Central memory CD8-positive, alpha-beta T cell (primary cell): ENCODE measurements around the gene LPP.

Experiments
- ATAC-seq: fragments of 150-1000 bp; cut with Tn5 transposase; replicated peaks from 2 replicates; pipeline ENCODE4 v1.10.0; 2022; ENCODE audit warnings: mild to moderate bottlenecking, moderate FRiP score, moderate number of reproducible peaks; ENCODE audit not compliant: poor library complexity, severe bottlenecking; ENCODE audit errors: extremely low read depth
- DNase-seq, 2 donors: peaks; one replicate each; pipeline ENCODE4 v3.0.0; 2021; ENCODE audit warnings: low spot score in 2 of 2
- H3K27ac Mint-ChIP-seq: one replicate; pipeline ENCODE4 v1.8.0; 2022; ENCODE audit warnings: low read depth, mild to moderate bottlenecking, moderate library complexity, mixed read lengths
- H3K27me3 Mint-ChIP-seq: one replicate; pipeline ENCODE4 v1.8.0; 2022; ENCODE audit warnings: mixed read lengths
- H3K36me3 Mint-ChIP-seq: one replicate; pipeline ENCODE4 v1.8.0; 2022; ENCODE audit warnings: mild to moderate bottlenecking, moderate library complexity, mixed read lengths; ENCODE audit not compliant: insufficient read depth
- H3K4me1 Mint-ChIP-seq: one replicate; pipeline ENCODE4 v1.8.0; 2022; ENCODE audit warnings: mixed read lengths
- H3K4me3 Mint-ChIP-seq: one replicate; pipeline ENCODE4 v1.8.0; 2022; ENCODE audit warnings: mild to moderate bottlenecking, moderate library complexity, mixed read lengths
- H3K9me3 Mint-ChIP-seq: one replicate; pipeline ENCODE4 v1.8.0; 2022; ENCODE audit warnings: mixed read lengths

The LPP gene

DNA sequence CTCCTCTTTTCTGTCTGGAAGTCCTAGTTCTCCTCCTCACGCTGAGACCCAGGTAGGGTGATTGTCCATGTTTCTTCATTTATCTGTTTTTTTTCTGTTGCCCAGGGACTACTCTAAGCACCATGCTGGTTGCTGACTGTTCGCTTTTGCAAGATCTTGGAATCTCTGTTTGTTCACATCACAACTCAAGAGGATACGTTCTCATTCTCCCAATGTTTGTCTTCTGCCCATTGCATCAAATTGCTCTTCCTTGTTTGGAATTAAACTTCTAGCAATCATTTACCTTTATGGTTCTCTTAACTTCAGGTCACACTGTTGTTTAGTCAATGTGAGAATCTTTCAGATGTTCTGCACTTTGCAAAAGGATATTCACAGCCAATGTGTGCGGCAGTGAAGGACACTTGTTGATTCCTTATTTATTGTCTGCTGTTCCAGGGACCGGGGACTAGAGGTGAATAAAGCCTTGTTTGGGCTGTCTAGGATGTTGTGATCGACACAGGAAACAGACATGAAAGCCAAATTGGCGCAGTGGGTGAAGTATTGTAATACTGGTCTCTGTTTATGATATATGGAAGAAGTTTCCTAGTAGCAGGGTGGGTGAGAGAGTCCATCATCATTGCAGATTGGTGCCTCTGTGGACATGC, 24.5 kb downstream of the LPP start:
- DNase-seq: no peak
- Mint-ChIP-seq H3K27me3 (no peaks in the 10 kb centered on the region), H3K4me1 (peaks cover 62% of the 10 kb centered on the region), H3K9me3 (no peaks in the 10 kb centered on the region), H3K36me3 (peaks cover 7% of the 10 kb centered on the region), H3K27ac (peak overlapping the region; percentile 75), H3K4me3 (peak overlapping the region; percentile 0)
- ATAC-seq: no peak

DNA sequence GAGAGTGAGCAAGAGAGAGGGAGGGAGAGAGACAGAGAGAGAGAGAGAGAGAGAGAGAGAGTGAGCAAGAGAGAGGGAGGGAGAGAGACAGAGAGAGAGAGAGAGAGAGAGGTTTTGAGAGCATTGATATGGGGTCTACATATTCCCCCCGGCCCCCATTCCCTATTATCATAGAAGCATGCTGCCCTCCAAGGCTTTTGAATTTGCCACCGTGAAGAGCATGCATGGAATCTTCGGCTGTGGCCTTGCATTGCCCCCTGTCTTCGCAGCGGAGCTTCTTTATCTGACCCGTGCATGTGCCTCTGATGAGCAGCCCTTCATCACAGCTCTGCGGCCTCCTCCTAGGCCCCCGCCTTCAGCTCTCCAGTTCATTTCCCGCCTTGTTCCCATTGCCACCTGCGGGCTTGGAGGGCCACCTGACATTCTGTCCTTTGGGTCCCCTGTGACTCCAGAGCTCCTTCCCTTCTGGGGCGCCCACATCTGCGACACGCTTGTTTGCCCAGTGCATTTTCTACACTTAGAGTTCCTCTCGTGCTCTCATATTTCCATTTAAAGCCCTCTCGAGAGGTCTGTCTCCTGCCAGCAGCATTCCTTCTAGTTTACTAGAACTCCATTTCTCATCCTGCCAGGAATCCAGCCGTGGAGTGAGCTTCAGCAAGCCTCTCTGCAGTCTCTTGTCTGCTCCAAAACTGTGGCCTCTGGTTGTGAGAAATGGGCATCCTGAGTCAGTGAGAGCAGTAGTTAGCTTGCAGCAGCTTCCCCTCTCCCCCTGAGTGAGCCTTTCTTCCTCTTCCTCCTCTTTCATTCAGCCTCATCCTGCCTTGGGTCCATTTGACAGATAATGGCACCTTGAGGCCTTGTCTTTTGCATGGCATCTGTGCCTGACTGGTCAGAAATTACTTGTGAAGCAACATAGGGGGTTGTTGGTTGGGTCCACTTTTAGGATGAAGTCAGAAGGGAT, 25.3 kb downstream of the LPP start:
- Mint-ChIP-seq H3K4me1 (peaks cover 61% of the 10 kb centered on the region), H3K9me3 (no peaks in the 10 kb centered on the region)

DNA sequence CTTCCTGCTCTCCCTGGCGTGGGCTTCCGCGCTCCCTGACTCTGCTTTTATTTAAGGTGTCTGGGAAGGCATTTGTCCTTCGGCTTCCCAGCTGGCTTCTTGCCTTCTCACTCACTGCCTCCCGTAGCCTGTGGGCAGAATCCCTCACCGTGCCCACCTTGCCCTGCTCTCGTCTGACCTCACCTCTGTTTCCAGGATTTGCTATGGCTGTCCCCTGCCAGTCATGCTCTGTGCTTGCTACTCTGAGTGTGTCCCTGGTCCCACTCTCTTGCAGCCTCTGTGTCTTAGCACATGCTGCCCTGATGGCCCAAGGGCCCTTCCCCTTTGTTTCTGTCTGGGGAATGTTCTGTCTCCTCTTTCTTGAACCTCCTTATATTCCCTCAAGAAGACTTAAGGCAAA, 26.2 kb downstream of the LPP start:
- Mint-ChIP-seq H3K4me3 (no peak overlapping the region), H3K36me3 (peaks cover 7% of the 10 kb centered on the region), H3K27ac (peak overlapping the region; percentile 16), H3K4me1 (peaks cover 60% of the 10 kb centered on the region), H3K27me3 (no peaks in the 10 kb centered on the region), H3K9me3 (no peaks in the 10 kb centered on the region)
- no peak for ATAC-seq
- DNase-seq: no peak

More for the DNA sequence above, 25.3 kb downstream of the LPP start:
- Mint-ChIP-seq H3K27ac (peak overlapping the region; percentile 75), H3K27me3 (no peaks in the 10 kb centered on the region), H3K36me3 (peaks cover 7% of the 10 kb centered on the region), H3K4me3 (peak overlapping the region; percentile 0)
- no peak for ATAC-seq
- no peak for DNase-seq

DNA sequence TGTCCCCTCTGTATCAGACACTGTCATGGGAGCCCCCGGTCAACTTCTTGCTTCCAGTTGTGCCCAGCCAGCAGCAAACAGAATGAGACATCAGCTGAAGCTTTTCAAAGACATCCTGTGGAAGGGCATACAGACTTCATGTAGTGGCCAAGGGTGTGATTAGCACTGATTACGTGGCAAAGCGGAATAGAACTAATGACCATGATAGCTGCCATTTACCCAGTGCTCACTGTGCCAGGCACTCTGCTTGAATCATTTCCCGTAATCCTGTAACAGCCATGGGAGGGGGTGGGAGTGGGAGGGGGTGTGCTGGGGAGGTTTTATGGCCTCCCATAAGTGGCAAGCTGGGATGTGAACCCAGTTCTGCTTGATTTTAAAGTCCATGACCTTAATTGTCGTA, 29.5 kb downstream of the LPP start:
- H3K9me3 Mint-ChIP-seq: no peaks in the 10 kb centered on the region
- peaks cover 7% of the 10 kb centered on the region for H3K36me3 Mint-ChIP-seq
- peaks cover 56% of the 10 kb centered on the region for H3K4me1 Mint-ChIP-seq
- ATAC-seq: no peak
- H3K27me3 Mint-ChIP-seq: no peaks in the 10 kb centered on the region
- DNase-seq: no peak
- H3K27ac Mint-ChIP-seq: no peak overlapping the region
- H3K4me3 Mint-ChIP-seq: no peak overlapping the region

DNA sequence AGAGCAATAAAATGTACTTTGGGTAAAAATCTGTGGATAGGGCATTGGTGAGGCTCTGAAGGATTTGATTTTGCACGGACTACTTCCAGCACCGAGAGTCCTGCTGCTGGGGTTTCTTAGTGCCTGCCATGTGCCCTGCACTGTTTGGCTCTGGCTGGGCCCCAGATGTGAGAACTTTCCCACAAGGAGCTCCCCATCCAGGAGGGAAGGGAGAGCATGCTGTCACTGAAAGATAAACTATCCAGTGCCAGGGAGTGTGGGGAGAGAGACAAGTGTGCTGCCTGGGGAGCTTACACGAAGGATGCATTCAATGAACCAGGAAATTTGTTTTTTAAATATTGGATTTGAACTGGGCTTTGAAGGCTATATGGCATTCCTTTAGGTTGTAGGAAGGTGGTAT, 30.2 kb downstream of the LPP start:
- Mint-ChIP-seq H3K4me1 (peaks cover 51% of the 10 kb centered on the region), H3K36me3 (peaks cover 5% of the 10 kb centered on the region), H3K9me3 (no peaks in the 10 kb centered on the region), H3K27ac (no peak overlapping the region), H3K4me3 (no peak overlapping the region), H3K27me3 (no peaks in the 10 kb centered on the region)
- DNase-seq (no peak), ATAC-seq (no peak)

DNA sequence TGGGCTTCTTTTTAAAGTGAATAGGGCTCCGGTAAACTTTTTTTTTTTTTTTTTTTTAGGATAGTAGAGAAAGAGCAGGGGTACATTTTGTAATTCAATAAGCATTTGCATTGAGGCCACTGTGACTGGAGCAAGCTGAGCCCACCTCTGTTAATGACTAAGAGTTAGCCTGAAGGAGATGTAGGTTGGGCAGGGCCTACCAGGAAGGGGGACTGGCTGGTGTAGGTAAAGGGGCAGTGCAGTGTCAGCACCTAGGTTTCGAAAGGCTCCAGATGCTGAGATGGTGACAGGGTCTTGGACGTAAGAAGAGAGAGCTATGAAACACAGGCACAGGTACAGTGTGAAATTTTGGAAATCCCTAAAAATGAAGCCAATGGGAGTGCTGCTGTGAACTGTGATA, 30.7 kb downstream of the LPP start:
- no peak overlapping the region for H3K4me3 Mint-ChIP-seq
- DNase-seq (no peak), ATAC-seq (no peak)
- no peaks in the 10 kb centered on the region for H3K27me3 Mint-ChIP-seq
- peaks cover 51% of the 10 kb centered on the region for H3K4me1 Mint-ChIP-seq
- no peaks in the 10 kb centered on the region for H3K9me3 Mint-ChIP-seq
- peaks cover 3% of the 10 kb centered on the region for H3K36me3 Mint-ChIP-seq
- no peak overlapping the region for H3K27ac Mint-ChIP-seq

DNA sequence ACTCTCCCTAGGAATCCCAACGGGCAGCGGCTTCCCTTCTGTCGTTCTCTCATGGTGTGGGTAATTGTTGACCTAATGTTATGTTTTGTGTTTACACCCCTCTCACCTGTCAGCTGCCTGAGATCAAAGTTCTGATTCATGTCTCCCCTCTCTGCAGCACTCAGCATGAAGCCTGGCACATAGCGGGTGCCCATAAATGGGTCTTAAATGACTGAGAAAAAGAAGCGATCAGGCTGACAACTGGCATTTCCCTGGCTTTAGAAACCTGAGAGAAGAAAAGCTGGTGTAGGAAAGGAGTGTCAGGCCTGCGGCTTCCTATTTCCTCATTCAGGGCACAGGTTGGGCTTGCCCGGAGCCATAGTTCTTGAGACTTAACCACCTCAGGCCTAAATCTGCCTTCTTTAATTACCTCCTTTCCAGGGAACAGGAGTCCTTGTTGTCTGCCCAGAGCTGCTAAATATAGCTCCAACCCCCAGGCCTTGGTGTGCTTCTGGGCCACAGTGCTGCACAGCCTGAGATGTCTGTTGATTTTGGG, 31.8 kb downstream of the LPP start:
- Mint-ChIP-seq H3K4me3 (no peak overlapping the region), H3K36me3 (peaks cover 4% of the 10 kb centered on the region), H3K4me1 (peaks cover 46% of the 10 kb centered on the region), H3K27me3 (no peaks in the 10 kb centered on the region), H3K9me3 (no peaks in the 10 kb centered on the region), H3K27ac (peak overlapping the region; percentile 1)
- ATAC-seq (no peak), DNase-seq (no peak)

DNA sequence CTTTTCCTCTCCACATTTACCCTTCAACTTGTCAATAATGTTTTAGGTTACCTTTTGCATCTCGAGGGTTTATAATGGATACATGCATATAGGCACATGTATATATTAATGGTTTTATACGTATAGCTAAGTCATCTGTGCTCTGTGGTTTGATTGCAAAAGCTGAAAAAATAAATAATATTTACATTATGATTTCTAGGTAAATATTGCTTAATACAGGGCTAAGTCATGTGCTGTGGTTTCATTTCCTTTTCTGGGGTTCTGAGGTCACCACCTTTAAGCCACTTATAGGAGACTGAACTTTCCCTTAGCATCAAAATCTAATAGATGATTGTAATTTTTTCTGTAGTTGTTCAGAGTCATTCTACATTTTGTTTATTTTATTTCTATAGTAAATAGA, 33.1 kb downstream of the LPP start:
- peaks cover 54% of the 10 kb centered on the region for H3K4me1 Mint-ChIP-seq
- ATAC-seq (peak; percentile 77), DNase-seq (no peak)
- H3K9me3 Mint-ChIP-seq: no peaks in the 10 kb centered on the region
- no peaks in the 10 kb centered on the region for H3K27me3 Mint-ChIP-seq
- peaks cover 4% of the 10 kb centered on the region for H3K36me3 Mint-ChIP-seq
- H3K27ac Mint-ChIP-seq: no peak overlapping the region
- no peak overlapping the region for H3K4me3 Mint-ChIP-seq

DNA sequence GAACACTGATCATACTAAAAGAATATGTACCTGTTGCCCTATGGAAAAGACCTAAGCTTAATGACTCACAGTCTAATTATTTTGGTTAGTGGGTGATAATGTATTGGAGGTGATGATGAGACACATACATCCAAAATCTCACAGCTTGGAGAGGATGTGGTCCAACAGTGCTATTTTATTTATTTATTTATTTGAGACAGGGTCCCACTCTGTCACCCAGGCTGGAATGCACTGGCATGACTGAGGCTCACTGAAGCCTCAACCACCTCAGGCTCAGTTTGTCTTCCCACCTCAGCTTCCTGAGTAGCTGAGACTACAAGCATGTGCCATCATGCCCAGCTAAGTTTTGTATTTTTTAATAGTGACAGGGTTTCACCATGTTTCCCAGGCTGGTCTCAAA, 35.0 kb downstream of the LPP start:
- no peak overlapping the region for H3K4me3 Mint-ChIP-seq
- H3K9me3 Mint-ChIP-seq: no peaks in the 10 kb centered on the region
- ATAC-seq (no peak), DNase-seq (no peak)
- peaks cover 4% of the 10 kb centered on the region for H3K36me3 Mint-ChIP-seq
- H3K27ac Mint-ChIP-seq: peak overlapping the region; percentile 54
- H3K4me1 Mint-ChIP-seq: peaks cover 70% of the 10 kb centered on the region
- no peaks in the 10 kb centered on the region for H3K27me3 Mint-ChIP-seq

DNA sequence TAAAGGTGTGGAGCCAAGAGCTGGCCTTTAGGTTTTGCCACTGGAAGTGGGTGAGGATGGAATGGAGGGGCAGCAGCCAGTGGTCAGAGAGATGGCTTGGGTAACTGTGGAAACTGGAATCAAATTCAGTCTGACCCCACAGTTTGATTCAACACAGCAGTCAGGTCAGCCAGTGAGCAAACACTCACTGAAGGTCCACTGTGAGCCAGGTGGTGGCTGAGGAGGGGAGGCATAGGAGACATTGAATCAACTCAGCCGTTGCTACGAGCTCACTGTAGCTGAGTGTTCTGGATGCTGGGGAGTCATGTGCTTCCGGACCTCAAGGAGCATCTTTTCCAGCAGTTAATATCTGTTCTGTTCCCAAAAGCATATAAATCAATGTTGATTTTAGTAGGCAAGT, 37.5 kb downstream of the LPP start:
- H3K36me3 Mint-ChIP-seq: peaks cover 4% of the 10 kb centered on the region

DNA sequence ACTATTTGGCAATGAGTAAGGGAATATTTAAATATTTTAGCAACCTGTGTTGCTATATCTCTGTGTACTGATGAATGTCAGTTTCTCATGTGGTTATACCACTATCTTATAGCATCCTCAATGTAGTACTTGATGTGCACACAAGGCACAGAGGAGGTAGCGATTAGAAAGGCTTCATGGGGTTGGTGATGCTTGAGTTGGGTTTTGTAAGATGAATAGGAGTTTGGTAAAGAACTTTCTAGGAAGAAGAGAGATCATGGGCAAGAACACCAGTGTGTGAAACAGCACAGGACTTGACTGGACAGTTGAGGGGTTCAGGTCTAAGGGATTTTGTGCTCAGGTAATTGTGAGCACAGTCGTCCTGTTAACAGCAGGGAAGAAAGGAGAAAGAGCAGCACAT, 38.1 kb downstream of the LPP start:
- Mint-ChIP-seq H3K36me3 (peaks cover 4% of the 10 kb centered on the region), H3K4me3 (no peak overlapping the region), H3K9me3 (no peaks in the 10 kb centered on the region), H3K4me1 (peaks cover 63% of the 10 kb centered on the region), H3K27me3 (no peaks in the 10 kb centered on the region), H3K27ac (peak overlapping the region; percentile 4)
- DNase-seq (no peak), ATAC-seq (no peak)

More for the DNA sequence above, 37.5 kb downstream of the LPP start:
- H3K9me3 Mint-ChIP-seq: no peaks in the 10 kb centered on the region
- H3K27me3 Mint-ChIP-seq: no peaks in the 10 kb centered on the region
- no peak overlapping the region for H3K27ac Mint-ChIP-seq
- peaks cover 63% of the 10 kb centered on the region for H3K4me1 Mint-ChIP-seq
- ATAC-seq: no peak
- DNase-seq: no peak
- no peak overlapping the region for H3K4me3 Mint-ChIP-seq

DNA sequence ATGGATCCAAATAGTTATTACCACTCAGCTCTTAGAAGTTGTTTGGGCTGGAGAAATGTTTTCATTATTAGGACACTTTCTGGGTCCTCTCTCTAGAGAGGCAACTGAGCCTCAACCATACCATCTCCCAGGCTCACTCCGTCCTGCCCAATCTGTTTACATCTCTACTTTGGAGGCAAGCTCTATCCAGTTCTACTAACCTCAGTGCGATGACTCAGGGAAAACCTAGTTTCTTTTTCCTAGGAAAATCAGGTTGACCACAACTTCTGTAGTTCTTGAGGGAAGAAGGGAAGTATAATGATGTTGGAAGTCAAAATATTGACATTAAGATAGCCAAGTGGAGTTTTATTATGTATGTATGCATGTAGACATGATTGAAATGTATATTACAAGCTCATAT, 40.4 kb downstream of the LPP start:
- Mint-ChIP-seq H3K36me3 (peaks cover 4% of the 10 kb centered on the region), H3K4me3 (no peak overlapping the region), H3K4me1 (peaks cover 68% of the 10 kb centered on the region), H3K27me3 (no peaks in the 10 kb centered on the region), H3K27ac (peak overlapping the region; percentile 24), H3K9me3 (no peaks in the 10 kb centered on the region)
- no peak for DNase-seq
- no peak for ATAC-seq
